ENCODE data around the gene TNRC6A. TPM values are rescaled to one million over a fixed set of nuclear protein-coding genes. Genes with fewer than 3 reads are reported as not detected.

Gene TNRC6A
- total RNA-seq, 1 experiment from 2014 or later = 41.6 TPM

DNA sequence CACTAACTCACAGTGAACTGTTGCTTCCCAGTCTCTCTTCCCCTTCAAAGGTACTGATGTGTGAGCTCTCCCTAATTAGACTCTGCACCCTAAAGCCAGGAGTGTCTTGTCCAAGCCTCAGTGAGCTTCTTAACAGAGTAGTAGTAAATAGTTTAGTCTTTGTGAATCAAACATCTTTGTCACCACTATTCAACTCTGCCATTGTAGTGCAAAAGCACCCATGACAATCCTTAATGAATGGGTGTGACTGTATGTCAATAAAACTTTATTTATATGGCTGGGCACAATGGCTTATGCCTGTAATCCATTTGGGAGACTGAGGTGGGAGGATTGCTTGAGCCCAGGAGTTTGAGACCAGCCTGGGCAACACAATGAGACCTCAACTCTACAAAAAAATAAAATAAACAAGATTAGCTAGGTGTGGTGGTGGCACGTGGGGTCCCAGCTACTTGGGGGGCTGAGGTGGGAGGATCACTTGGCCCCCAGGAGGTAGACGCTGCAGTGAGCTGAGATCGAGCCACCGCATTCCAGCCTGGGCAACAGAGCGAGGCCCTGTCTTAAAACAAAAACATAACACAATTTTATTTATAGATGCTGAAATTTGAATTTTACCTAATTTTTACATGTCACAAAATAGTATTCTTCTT, 45.5 kb upstream of the TNRC6A start:
- no peaks in the 10 kb centered on the region for H3K9me3 Mint-ChIP-seq (ENCODE audit: unreplicated experiment)
- TF ChIP-seq, protein P1, sequence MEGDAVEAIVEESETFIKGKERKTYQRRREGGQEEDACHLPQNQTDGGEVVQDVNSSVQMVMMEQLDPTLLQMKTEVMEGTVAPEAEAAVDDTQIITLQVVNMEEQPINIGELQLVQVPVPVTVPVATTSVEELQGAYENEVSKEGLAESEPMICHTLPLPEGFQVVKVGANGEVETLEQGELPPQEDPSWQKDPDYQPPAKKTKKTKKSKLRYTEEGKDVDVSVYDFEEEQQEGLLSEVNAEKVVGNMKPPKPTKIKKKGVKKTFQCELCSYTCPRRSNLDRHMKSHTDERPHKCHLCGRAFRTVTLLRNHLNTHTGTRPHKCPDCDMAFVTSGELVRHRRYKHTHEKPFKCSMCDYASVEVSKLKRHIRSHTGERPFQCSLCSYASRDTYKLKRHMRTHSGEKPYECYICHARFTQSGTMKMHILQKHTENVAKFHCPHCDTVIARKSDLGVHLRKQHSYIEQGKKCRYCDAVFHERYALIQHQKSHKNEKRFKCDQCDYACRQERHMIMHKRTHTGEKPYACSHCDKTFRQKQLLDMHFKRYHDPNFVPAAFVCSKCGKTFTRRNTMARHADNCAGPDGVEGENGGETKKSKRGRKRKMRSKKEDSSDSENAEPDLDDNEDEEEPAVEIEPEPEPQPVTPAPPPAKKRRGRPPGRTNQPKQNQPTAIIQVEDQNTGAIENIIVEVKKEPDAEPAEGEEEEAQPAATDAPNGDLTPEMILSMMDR (IDR thresholded peaks at IDR 0.05; ENCODE audit: unreplicated experiment) = no peak
- POLR2A ChIA-PET = interaction anchor here (0.6 kb wide), 1 partner anchor 75 kb away, joined by 3 read pairs; no protein-coding TSS in a partner anchor

DNA sequence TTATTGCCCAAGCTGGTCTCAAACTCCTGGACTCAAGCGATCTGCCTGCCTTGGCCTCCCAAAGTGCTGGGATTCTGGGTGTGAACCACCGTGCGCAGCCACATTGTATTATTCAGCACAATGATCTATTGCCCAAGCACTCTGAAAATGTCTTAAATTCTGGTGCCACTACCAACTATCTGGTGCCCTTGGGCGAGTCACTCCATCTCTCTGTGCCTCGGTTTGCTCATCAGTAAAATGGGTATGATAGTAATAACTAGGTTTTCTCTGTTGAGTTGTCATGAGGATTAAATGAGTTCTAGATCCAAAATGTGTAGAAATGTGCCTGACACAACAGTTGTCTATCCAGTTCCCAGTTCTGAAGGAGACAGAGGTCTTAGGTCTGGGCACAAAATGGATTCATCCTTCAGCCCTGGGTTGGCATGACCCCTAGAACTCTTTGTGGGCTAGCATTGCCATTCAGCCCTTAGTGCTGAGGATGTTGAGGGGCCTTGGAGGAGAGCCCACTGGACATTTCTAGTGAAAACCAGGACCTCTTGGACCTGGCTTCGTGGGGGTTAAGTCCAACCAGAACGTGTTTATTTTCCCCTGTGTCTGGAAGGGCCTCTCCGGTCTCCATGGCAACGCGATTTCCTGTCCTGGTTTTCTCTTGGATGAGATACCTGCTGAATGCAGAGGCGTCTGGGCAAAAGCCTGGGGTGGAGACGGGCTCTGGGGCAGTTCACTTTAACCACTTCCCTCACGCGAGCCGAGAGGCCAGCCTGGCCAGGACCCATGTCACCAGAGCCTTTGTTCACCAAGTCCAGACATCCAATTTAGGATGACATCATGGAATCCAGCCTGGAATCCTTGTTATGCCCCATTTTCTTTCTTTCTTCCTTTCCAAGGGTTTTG, 43.7 kb upstream of the TNRC6A start:
- H3K4me3 Mint-ChIP-seq (ENCODE audit: unreplicated experiment) = no peak overlapping the region
- TF ChIP-seq, protein P1 (IDR thresholded peaks at IDR 0.05; ENCODE audit: unreplicated experiment) = no peak
- H3K27me3 Mint-ChIP-seq (ENCODE audit: insufficient read depth, unreplicated experiment) = no peaks in the 10 kb centered on the region
- H3K36me3 Mint-ChIP-seq (ENCODE audit: insufficient read depth, unreplicated experiment) = no peaks in the 10 kb centered on the region
- H3K9me3 Mint-ChIP-seq (ENCODE audit: unreplicated experiment) = no peaks in the 10 kb centered on the region
- H3K4me1 Mint-ChIP-seq (ENCODE audit: insufficient read depth, unreplicated experiment) = peaks cover 6% of the 10 kb centered on the region
- ChIA-PET POLR2A (no interaction called here), CTCF (interaction anchor here (0.6 to 1.0 kb wide), 3 partner anchors 21 to 171 kb away, joined by 3 read pairs; no protein-coding TSS in a partner anchor)
- peak overlapping the region; percentile 81 for H3K27ac Mint-ChIP-seq (ENCODE audit: low read depth, unreplicated experiment)
- BruUV-seq (replicated peaks) = no TSS peak
- intact Hi-C loops (cut with micrococcal nuclease) = no loop called here
- no peak for DNase-seq (ENCODE audit: unreplicated experiment)

More for the DNA sequence above, 45.5 kb upstream of the TNRC6A start:
- intact Hi-C loops (cut with micrococcal nuclease) = no loop called here
- H3K4me3 Mint-ChIP-seq (ENCODE audit: unreplicated experiment) = no peak overlapping the region
- no peaks in the 10 kb centered on the region for H3K36me3 Mint-ChIP-seq (ENCODE audit: insufficient read depth, unreplicated experiment)
- DNase-seq (ENCODE audit: unreplicated experiment) = no peak
- BruUV-seq (replicated peaks) = no TSS peak
- CTCF ChIA-PET = interaction anchor here (0.7 to 1.0 kb wide), 2 partner anchors 10 to 104 kb away, joined by 3 read pairs; no protein-coding TSS in a partner anchor
- no peaks in the 10 kb centered on the region for H3K27me3 Mint-ChIP-seq (ENCODE audit: insufficient read depth, unreplicated experiment)
- peaks cover 6% of the 10 kb centered on the region for H3K4me1 Mint-ChIP-seq (ENCODE audit: insufficient read depth, unreplicated experiment)
- no peak overlapping the region for H3K27ac Mint-ChIP-seq (ENCODE audit: low read depth, unreplicated experiment)

GRCh38 chr16:24686678-24687077, 42.8 kb upstream of the TNRC6A start:
- intact Hi-C loops (cut with micrococcal nuclease) = no loop called here
- no peak overlapping the region for H3K4me3 Mint-ChIP-seq (ENCODE audit: unreplicated experiment)
- ChIA-PET POLR2A (interaction anchor here (0.6 to 1.5 kb wide), 2 partner anchors 13 to 15 kb away, joined by 3 to 4 read pairs; no protein-coding TSS in a partner anchor), CTCF (interaction anchor here (0.6 to 1.0 kb wide), 2 partner anchors 20 to 172 kb away, joined by 3 read pairs; no protein-coding TSS in a partner anchor)
- no peak for DNase-seq (ENCODE audit: unreplicated experiment)
- H3K27ac Mint-ChIP-seq (ENCODE audit: low read depth, unreplicated experiment) = no peak overlapping the region
- no peaks in the 10 kb centered on the region for H3K36me3 Mint-ChIP-seq (ENCODE audit: insufficient read depth, unreplicated experiment)
- H3K27me3 Mint-ChIP-seq (ENCODE audit: insufficient read depth, unreplicated experiment) = no peaks in the 10 kb centered on the region
- no TSS peak for BruUV-seq (replicated peaks)
- TF ChIP-seq, protein P1 (IDR thresholded peaks at IDR 0.05; ENCODE audit: unreplicated experiment) = no peak
- H3K4me1 Mint-ChIP-seq (ENCODE audit: insufficient read depth, unreplicated experiment) = peaks cover 5% of the 10 kb centered on the region
- H3K9me3 Mint-ChIP-seq (ENCODE audit: unreplicated experiment) = no peaks in the 10 kb centered on the region

DNA sequence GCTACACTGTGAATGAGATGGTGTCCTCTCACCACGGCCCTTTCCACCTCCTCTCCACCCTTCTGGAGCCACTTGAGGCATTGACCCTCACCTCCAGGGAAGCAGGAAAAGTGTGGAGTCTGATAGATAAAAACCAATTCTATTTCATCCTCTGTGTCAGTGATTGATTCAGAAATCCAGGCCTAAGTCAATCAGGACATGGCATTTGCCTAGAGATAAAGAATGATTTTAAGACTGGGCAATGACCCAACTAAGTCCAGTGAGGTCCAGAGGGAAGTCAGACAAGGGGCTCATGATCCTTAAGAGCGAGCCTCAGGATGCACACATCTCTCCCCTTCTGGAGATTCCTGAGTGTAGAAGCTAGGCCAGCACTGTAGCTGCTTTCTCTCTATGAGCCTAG, 41.1 kb upstream of the TNRC6A start:
- ChIA-PET POLR2A (no interaction called here), CTCF (interaction anchor here (0.6 to 1.0 kb wide), 2 partner anchors 33 to 455 kb away, joined by 3 to 4 read pairs; no protein-coding TSS in a partner anchor)
- TF ChIP-seq, protein P1 (IDR thresholded peaks at IDR 0.05; ENCODE audit: unreplicated experiment) = no peak
- H3K27me3 Mint-ChIP-seq (ENCODE audit: insufficient read depth, unreplicated experiment) = no peaks in the 10 kb centered on the region
- DNase-seq (ENCODE audit: unreplicated experiment) = no peak
- H3K27ac Mint-ChIP-seq (ENCODE audit: low read depth, unreplicated experiment) = no peak overlapping the region
- no TSS peak for BruUV-seq (replicated peaks)
- intact Hi-C loops (cut with micrococcal nuclease) = no loop called here
- H3K4me3 Mint-ChIP-seq (ENCODE audit: unreplicated experiment) = no peak overlapping the region
- no peaks in the 10 kb centered on the region for H3K4me1 Mint-ChIP-seq (ENCODE audit: insufficient read depth, unreplicated experiment)
- H3K9me3 Mint-ChIP-seq (ENCODE audit: unreplicated experiment) = no peaks in the 10 kb centered on the region
- H3K36me3 Mint-ChIP-seq (ENCODE audit: insufficient read depth, unreplicated experiment) = no peaks in the 10 kb centered on the region

Data from MCF 10A (cell line).